GM18511 (cell line): ENCODE data around the gene CERK.

Experiments
- ATAC-seq: cut with Tn5 transposase; IDR thresholded peaks from one replicate; pipeline ENCODE4 v1.9.1; 2021; ENCODE audit warnings: mild to moderate bottlenecking, moderate library complexity; ENCODE audit not compliant: unreplicated experiment

CERK gene

GRCh38 chr22:46749682-46750529 lies 11.9 kb upstream of the CERK start:
- ATAC-seq, result no peak

- ATAC-seq, result no peak
Observed at GRCh38 chr22:46748908-46749675, 11.0 kb upstream of the CERK start.

- ATAC-seq, result no peak
Observed at GRCh38 chr22:46748206-46748907, 10.3 kb upstream of the CERK start.

- no peak for ATAC-seq
Observed at GRCh38 chr22:46747646-46748045, 9.6 kb upstream of the CERK start.

GRCh38 chr22:46746620-46747019 lies 8.6 kb upstream of the CERK start:
- no peak for ATAC-seq

- ATAC-seq, result no peak
Observed at GRCh38 chr22:46746192-46746591, 8.1 kb upstream of the CERK start.

GRCh38 chr22:46744581-46744980 lies 6.5 kb upstream of the CERK start:
- no peak for ATAC-seq

- ATAC-seq, result no peak
Observed at GRCh38 chr22:46742576-46743221, 4.6 kb upstream of the CERK start.

GRCh38 chr22:46741974-46742519 lies 4.0 kb upstream of the CERK start:
- no peak for ATAC-seq

- ATAC-seq, result no peak
Observed at GRCh38 chr22:46740910-46741780, 3.1 kb upstream of the CERK start.

GRCh38 chr22:46739094-46739870 lies 1.2 kb upstream of the CERK start:
- peak; percentile 40 for ATAC-seq

- ATAC-seq, result no peak
Observed at GRCh38 chr22:46738647-46739093, 618 bp upstream of the CERK start.

GRCh38 chr22:46737105-46737975 lies 712 bp downstream of the CERK start:
- peak; percentile 39 for ATAC-seq

- no peak for ATAC-seq
Observed at GRCh38 chr22:46736705-46737104, 1.3 kb downstream of the CERK start.

- ATAC-seq, result no peak
Observed at GRCh38 chr22:46735747-46736608, 2.1 kb downstream of the CERK start.

- no peak for ATAC-seq
Observed at GRCh38 chr22:46734830-46735453, 3.1 kb downstream of the CERK start.
